Transverse colon (tissue), 4 donors: ENCODE data around the gene REV3L. TPM values are rescaled to one million over a fixed set of nuclear protein-coding genes. Genes with fewer than 3 reads are reported as not detected.

ENCODE experiments used
- DNase-seq: peaks from one replicate; pipeline ENCODE4 v3.0.0-alpha.2; 2019
- H3K27ac ChIP-seq, 4 donors: fragments of 200-600 bp; sonication (generic); 2 replicates each; pipeline ENCODE4 v1.5.1; 2016 to 2018; ENCODE audit warnings: inconsistent platforms in 4 of 4
- H3K27me3 ChIP-seq: fragments of 200-600 bp; sonication (generic); 2 replicates; pipeline ENCODE4 v1.5.1; 2017; ENCODE audit warnings: inconsistent platforms
- H3K36me3 ChIP-seq, 4 donors: fragments of 200-600 bp; sonication (generic); 2 replicates each; pipeline ENCODE4 v1.5.1; 2017 to 2019; ENCODE audit warnings: inconsistent platforms in 4 of 4
- H3K4me1 ChIP-seq, 4 donors: fragments of 200-600 bp; sonication (generic); 2 replicates each; pipeline ENCODE4 v1.5.1; 2017 to 2020; ENCODE audit warnings: inconsistent platforms in 4 of 4
- H3K4me3 ChIP-seq, 4 donors: fragments of 200-600 bp; sonication (generic); 1 replicate in 1 of 4; 2 replicates in 3 of 4; pipeline versions ENCODE4 v1.5.1 to v1.6.1; 2017 to 2019; ENCODE audit warnings: inconsistent platforms in 4 of 4
- H3K9me3 ChIP-seq, 2 donors: fragments of 200-600 bp; sonication (generic); 2 replicates each; pipeline ENCODE4 v1.5.1; 2017 to 2019; ENCODE audit warnings: inconsistent platforms in 2 of 2
- CTCF ChIP-seq, 5 experiments: fragments of 200-600 bp in 3 of 5; fragments of 450-650 bp in 2 of 5; sonication (generic) in 3 of 5; IDR thresholded peaks; 1 replicate in 2 of 5; 2 replicates in 3 of 5; pipeline ENCODE4 v1.5.1; 2016 to 2017; ENCODE audit warnings: antibody characterized with exemption in 5 of 5, inconsistent platforms in 3 of 5, mild to moderate bottlenecking in 2 of 5, moderate library complexity in 1 of 5
- EP300 ChIP-seq: sonication (generic); formaldehyde crosslinking; IDR thresholded peaks from one replicate; pipeline ENCODE4 v1.6.1; 2017; ENCODE audit warnings: antibody characterized with exemption, low read depth
- POLR2A ChIP-seq: fragments of 450-650 bp; IDR thresholded peaks from one replicate; pipeline ENCODE4 v1.6.1; 2016; ENCODE audit warnings: antibody characterized with exemption, mild to moderate bottlenecking, moderate library complexity
- POLR2AphosphoS5 ChIP-seq, 3 donors: sonication (generic); formaldehyde crosslinking; IDR thresholded peaks; one replicate each; pipeline ENCODE4 v1.6.1; 2016; ENCODE audit warnings: antibody characterized with exemption in 3 of 3
- WGBS, 2 donors: methylation state at CpG; one replicate each; pipeline ENCODE4 v1.1.5; 2018; ENCODE audit warnings: low coverage in 1 of 2; 5-methylcytosine and 5-hydroxymethylcytosine counted together
- in situ Hi-C, 4 donors: fragments of 200-750 bp; cut with MboI; loops; one replicate each; pipeline versions ENCODE4 v1.15.0 to v1.15.1; 2017; ENCODE audit warnings: low sequenced_read_pairs in 3 of 4, low pct_ligation_motif_present in 1 of 4, low pct_unique_long_range_greater_than_20kb in 1 of 4
- intact Hi-C: fragments of 100-400 bp; cut with DNase I; formaldehyde crosslinking; loops from one replicate; pipeline ENCODE4 v1.15.1; 2023; ENCODE audit warnings: low total_unique reads
- total RNA-seq, 4 donors: library from RNA; depleted of rRNA; stranded (reverse); fragments of >200 nt; gene quantifications; one replicate each; pipeline ENCODE4 v1.1.0, GENCODE V29; 2016

REV3L gene
- total RNA-seq, 4 donors from 2014 or later, result 24.7 to 256 (median 34.7) TPM

GRCh38 chr6:111474771-111475170 is 8.2 kb downstream of the REV3L start:
- no peaks in the 10 kb centered on the region for H3K27me3 ChIP-seq
- in situ Hi-C loops (loop anchor here in 2 of 4 donors (25.0 kb wide), 2 partner anchors 113 to 212 kb away; a partner anchor contains a TSS), intact Hi-C loops (loop anchor here (10.0 kb wide), 1 partner anchor 110 kb away; no protein-coding TSS in a partner anchor)
- TF ChIP-seq POLR2A, result no peak
- no peak for TF ChIP-seq CTCF (IDR thresholded peaks at IDR 0.05)
- no peak for TF ChIP-seq EP300
- no peak for TF ChIP-seq POLR2AphosphoS5 (IDR thresholded peaks at IDR 0.05)
- H3K36me3 ChIP-seq, result no peaks in the 10 kb centered on the region
- peaks cover 13 to 33% (median 22%) of the 10 kb centered on the region in 4 donors for H3K4me1 ChIP-seq
- no peak for DNase-seq
- WGBS, 2 donors, result 78 to 79% methylated on average over 2 of the region's 2 CpGs
- H3K9me3 ChIP-seq, result no peaks in the 10 kb centered on the region
- no peak overlapping the region for H3K27ac ChIP-seq
- H3K4me3 ChIP-seq, result no peak overlapping the region

- TF ChIP-seq POLR2AphosphoS5 (IDR thresholded peaks at IDR 0.05) (no peak), EP300 (no peak), POLR2A (no peak), CTCF (IDR thresholded peaks at IDR 0.05) (no peak)
- 68 to 80% methylated on average over 2 to 4 of the region's 4 CpGs for WGBS, 2 donors
- no peak overlapping the region for H3K27ac ChIP-seq
These were observed 8.9 kb downstream of the REV3L start for GRCh38 chr6:111474106-111474505.

GRCh38 chr6:111472933-111473435 is 10.0 kb downstream of the REV3L start:
- intact Hi-C loops, result loop anchor here (10.0 kb wide), 1 partner anchor 108 kb away; no protein-coding TSS in a partner anchor
- H3K36me3 ChIP-seq, result no peaks in the 10 kb centered on the region
- 91 to 96% methylated on average over 2 of the region's 2 CpGs for WGBS, 2 donors
- no peak overlapping the region for H3K27ac ChIP-seq
- H3K4me3 ChIP-seq, result no peak overlapping the region
- in situ Hi-C loops, result no loop called here
- no peaks in the 10 kb centered on the region for H3K27me3 ChIP-seq
- TF ChIP-seq POLR2A, result no peak
- TF ChIP-seq POLR2AphosphoS5 (IDR thresholded peaks at IDR 0.05), result no peak
- TF ChIP-seq CTCF (IDR thresholded peaks at IDR 0.05), result no peak
- no peak for TF ChIP-seq EP300
- no peak for DNase-seq
- H3K4me1 ChIP-seq, result peaks cover 7 to 31% (median 11%) of the 10 kb centered on the region in 4 donors
- no peaks in the 10 kb centered on the region for H3K9me3 ChIP-seq

More at GRCh38 chr6:111474106-111474505, 8.9 kb downstream of the REV3L start:
- Histone ChIP-seq H3K9me3 (no peaks in the 10 kb centered on the region), H3K4me1 (peaks cover 13 to 34% (median 20%) of the 10 kb centered on the region in 4 donors), H3K4me3 (no peak overlapping the region), H3K27me3 (no peaks in the 10 kb centered on the region), H3K36me3 (no peaks in the 10 kb centered on the region)
- no peak for DNase-seq
- intact Hi-C loops (loop anchor here (10.0 kb wide), 1 partner anchor 109 kb away; no protein-coding TSS in a partner anchor), in situ Hi-C loops (no loop called here)

GRCh38 chr6:111471958-111472357 is 11.1 kb downstream of the REV3L start:
- Histone ChIP-seq H3K36me3 (no peaks in the 10 kb centered on the region), H3K27me3 (no peaks in the 10 kb centered on the region), H3K27ac (no peak overlapping the region), H3K9me3 (no peaks in the 10 kb centered on the region), H3K4me1 (peaks cover 0 to 21% (median 3%) of the 10 kb centered on the region in 4 donors), H3K4me3 (no peak overlapping the region)
- intact Hi-C loops (loop anchor here (10.0 kb wide), 1 partner anchor 107 kb away; no protein-coding TSS in a partner anchor), in situ Hi-C loops (no loop called here)
- 88 to 95% methylated on average over 1 of the region's 1 CpG for WGBS, 2 donors
- DNase-seq, result no peak
- no peak for TF ChIP-seq CTCF (IDR thresholded peaks at IDR 0.05)
- no peak for TF ChIP-seq POLR2A
- no peak for TF ChIP-seq POLR2AphosphoS5 (IDR thresholded peaks at IDR 0.05)
- no peak for TF ChIP-seq EP300
